Activated T-helper 1 cell treated with anti-CD3 and anti-CD28 coated beads, Interleukin-2, amount 50 U/mL, for 16 hours (primary cell): ENCODE results near the gene CYLD.
A peak's percentile ranks its signal among the peaks of the same experiment; 100 is the strongest.

ENCODE experiments used
- DNase-seq, 2 donors: peaks; one replicate each; pipeline ENCODE4 v3.0.0-alpha.2; 2020; ENCODE audit warnings: low read depth in 1 of 2, low spot score in 1 of 2

Gene CYLD

DNA sequence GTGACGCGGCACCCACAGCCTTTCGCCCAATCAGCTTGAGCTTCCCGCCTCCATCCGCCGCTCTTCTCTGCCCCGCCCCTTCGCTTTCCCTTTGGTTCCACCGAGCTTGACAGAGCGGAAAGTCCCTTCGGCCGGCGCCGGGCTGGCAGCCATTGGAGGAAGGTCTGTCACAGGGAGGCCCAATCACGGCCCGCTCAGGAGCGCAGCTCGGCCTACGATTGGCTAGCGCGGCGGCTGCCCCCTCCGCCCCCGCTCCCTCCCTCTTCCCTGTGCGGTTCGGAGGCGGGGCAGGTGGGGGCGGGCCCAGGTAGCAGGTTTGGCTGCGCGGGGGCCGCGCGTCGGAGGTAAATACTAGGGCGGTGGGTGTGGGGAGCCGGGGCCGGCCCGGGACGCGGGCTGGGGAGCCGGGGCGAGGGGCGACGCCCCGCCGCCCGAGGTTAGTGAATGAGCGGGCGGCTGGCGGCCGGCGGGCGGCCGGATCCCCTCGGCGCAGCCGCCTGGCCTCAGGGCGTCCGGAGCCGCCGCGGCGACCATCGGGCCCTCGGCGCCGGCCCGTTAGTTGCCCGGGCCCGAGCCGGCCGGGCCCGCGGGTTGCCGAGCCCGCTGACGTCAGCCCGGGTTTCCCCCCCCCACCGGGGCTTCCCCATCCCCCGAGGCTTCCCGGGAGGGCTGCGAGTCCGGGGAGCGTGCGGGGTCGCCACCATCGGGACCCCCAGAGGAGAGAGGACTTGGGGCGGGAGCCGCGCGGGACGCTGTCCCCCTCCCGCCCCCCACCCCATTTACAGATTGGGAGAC lies at the start of gene CYLD:
CYLD (plus strand) TSS at position 306 of the 795 bp plus-strand sequence. CDS start 7,613 bp downstream, outside the sequence.
- DNase-seq: peak; percentile 98 to 100

DNA sequence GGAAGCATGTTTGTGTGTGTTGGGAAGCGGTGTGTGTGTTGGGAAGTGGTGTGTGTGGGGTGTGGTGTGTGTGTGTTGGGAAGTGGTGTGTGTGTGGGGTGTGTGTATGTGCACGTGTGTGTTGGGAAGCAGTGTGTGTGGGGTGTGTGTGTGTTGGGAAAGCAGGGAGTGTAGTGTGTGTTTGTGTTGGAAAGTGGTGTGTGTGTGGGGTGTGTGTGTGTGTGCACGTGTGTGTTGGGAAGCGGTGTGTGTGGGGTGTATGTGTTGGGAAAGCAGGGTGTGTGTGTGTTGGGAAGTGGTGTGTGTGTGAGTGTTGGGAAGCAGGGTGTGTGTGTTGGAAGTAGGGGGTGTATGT lies 49.3 kb upstream of the CYLD start:
- DNase-seq: no peak

DNA sequence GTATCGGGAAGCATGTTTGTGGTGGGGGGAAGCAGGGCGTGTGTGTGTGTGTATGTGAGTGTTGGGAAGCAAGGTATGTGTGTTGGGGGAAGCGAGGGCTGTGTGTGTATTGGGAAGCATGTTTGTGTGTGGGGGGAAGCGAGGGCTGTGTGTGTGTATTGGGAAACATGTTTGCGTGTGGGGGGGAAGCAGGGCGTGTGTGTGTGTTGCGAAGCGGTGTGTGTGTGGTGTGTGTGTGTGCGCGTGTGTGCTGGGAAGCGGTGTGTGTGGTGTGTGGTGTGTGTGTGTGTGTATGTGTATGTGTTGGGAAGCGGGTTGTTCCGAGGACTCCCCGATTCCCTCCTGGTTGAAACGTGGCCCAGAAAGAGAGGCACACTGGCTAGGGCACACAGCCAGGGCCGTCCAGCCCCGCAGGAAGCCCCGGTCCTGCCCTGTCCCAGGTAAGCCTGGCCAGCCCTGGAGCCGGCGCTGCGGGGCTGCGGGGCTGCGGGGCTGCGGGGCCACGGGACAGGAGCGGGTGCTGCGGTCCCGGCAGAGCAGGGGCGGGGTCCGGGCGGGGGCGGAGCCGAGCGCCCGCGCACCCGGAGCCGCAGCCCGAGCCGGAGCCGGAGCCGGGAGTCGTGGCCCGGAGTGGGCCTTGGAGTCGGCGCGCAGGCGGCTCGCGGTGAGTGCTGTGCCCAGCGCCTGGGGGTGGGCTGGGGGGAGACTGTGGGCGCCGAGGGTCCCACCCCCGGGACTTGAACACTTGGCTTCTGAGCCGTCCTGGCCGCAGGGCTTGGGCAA lies 48.7 kb upstream of the CYLD start, which contains the start of gene NOD2:
NOD2 (plus strand) TSS at position 608 of the 783 bp plus-strand sequence. CDS start 5,890 bp downstream, outside the sequence.
- DNase-seq: no peak

DNA sequence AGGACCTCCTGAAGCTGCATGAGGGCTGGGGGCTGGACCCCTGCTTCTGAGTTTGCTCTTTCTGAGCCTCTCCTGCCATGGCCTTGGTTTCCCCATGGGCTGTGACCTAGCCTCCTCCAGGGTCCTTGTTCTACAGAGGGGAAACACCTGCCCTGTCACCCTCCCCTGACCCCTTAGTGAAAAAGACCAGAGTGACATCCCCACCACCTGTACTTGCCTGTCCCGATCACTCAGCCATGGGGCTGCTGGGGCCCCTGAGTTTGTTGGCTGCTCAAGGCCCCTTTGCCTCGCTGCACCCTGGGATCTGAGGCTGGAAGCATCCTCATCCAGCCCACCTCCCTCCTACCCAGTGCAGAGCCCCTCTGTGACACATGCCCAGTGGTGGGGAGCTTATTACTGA lies 47.7 kb upstream of the CYLD start:
- DNase-seq: no peak

DNA sequence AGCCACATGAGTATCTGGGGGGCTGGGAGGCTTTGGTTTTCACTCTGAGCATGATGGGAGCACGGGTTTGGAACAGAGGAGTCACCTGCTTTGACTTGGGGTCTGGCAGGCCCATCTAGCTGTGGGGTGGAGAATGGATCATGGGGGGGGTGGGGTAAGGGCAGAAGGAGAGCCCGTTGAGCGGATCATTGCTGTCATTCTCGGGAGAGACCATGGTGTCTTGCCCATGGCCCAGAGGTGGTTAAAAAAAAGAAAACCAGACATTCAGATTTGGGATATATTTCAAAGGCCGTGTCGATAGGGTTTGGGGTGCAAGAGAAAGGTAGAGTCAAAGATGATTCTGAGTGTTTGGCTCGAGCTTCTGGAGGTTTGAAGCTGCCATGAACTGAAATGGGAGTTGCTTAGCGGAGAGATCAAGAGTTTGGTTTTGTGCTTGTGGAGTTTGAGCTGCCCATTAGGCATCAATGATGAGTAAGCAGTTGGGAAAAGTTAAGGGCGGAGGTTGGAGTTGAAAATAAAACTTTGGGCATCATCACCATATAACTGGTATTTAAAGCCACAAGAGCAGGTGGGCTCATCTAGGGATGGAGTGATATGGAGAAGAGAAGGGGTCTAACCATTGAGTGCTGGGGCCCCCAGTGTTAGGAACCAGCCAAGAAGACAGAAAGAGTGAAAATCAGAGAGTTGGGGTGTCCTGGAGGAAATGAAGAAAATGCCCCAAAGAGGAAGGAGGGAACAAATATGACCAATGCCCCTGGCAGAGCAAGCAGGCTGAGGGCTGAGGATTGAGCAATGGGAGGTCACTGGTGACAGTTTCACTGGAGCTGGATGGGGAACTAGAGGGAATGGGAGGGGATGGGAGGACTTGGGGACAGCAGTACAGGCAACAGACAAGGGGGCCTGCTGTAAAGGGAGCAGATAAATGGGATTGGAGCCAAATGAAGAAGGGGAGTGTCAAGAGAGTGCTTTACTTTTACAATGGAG lies 46.6 kb upstream of the CYLD start:
- no peak for DNase-seq

DNA sequence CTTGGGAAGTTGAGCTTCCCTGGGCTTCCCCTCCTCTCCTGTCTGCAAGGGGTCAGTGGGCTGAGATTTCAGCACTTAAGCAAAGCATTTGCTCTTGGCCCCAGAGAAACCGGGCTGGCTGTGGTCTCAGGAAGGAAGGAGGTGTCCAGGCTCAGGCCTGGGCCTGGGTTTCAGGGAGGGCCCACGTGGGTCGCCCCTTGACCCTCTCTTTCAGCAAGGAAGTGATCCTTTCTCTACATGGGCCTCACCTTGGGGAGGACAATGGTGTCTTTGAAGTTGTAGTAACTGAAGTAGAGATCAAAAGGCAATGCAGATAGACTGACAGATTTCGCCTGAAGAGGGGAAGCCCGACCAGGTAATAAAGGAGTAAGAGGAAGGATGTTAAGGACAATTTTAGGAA lies 45.8 kb upstream of the CYLD start:
- DNase-seq: no peak

DNA sequence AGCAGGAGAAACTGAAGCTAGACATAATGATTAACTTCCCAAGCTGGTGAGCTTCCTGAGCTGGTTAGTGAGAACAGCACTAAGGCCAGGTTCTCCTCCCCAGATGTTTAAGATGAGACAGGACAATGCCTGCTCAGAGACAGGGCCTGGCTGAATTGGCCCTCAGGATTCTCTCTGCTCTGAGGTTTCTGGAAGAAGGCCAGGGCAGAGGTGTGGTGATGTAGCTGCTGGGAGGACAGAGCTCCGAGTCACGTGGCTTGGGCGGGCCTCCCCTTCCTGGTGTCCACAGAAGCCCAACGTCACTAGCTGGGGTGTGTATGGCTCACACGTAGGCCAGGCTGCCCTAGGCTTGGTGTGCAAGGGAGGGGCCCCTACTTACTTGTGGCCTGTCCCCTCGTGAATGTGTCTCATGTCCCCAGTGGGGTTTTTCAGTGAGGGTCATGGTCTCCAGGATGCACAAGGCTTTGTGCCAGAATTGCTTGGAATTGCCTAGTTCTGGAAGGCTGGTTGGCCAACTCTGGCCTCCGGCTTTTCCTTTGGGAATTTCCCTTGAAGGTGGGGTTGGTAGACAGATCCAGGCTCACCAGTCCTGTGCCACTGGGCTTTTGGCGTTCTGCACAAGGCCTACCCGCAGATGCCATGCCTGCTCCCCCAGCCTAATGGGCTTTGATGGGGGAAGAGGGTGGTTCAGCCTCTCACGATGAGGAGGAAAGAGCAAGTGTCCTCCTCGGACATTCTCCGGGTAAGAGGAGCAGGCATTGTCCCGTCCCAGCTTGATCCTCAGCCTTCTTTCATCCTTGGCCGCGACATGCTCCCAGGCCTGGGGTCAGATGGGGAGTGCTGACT lies 45.1 kb upstream of the CYLD start:
- DNase-seq: peak in 1 of 2 donors; percentile 42

DNA sequence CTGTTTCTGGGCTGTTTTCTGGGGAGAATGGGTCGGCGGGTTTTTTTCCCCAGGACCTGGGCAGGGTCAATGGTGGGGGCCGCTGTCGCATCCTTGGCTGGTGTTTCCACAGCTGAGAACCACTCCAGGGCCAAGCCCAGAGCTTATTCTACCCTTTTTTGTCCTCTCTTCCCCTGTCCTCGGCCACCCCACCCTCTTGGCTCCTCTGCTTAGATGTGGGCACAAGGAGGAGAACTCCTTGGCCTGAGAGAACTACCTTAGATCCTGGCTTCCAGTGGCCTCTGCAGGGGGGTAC lies 44.5 kb upstream of the CYLD start:
- DNase-seq: no peak

DNA sequence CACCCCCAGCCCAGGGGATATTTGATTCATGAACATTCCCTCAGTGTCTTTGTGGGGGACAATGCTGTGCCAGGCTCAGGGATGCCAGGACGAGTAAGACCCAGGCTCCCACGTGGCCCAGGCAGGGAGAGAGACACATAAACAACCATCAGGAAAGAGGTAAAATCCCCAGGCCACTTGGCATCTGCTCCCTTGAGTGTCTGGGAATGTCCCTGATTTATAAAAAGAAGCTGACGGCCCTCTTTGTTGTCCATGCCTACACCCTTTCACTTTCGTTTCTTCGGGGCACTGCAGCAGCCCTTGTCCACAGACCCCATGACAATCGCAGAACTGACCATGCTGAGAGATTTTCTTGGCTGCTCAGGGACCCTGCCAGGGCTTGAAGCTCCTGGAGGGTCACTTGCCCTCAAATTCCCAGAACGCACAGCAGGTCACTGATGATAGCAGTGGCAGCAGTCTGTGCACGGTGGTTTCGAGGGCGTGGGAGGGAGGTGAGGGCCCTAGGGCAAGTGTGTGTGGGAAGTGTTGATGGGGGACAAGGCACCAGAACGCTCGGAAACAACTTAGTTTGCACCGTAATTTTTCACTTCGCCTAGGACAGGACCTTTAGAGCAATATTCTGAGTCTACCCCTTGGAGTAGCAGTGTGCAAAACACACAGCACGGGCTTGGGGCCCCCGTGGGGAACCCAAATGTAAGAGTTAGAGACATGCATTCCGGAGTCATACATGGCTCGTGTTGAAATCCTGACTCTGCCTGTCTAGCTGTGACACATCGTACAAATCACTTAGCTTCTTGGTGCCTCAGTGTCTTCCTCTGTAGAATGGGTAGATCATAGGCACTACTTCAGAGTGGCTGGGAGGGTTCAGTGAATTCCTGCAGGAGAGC lies 43.8 kb upstream of the CYLD start:
- peak in 1 of 2 donors; percentile 45 for DNase-seq

DNA sequence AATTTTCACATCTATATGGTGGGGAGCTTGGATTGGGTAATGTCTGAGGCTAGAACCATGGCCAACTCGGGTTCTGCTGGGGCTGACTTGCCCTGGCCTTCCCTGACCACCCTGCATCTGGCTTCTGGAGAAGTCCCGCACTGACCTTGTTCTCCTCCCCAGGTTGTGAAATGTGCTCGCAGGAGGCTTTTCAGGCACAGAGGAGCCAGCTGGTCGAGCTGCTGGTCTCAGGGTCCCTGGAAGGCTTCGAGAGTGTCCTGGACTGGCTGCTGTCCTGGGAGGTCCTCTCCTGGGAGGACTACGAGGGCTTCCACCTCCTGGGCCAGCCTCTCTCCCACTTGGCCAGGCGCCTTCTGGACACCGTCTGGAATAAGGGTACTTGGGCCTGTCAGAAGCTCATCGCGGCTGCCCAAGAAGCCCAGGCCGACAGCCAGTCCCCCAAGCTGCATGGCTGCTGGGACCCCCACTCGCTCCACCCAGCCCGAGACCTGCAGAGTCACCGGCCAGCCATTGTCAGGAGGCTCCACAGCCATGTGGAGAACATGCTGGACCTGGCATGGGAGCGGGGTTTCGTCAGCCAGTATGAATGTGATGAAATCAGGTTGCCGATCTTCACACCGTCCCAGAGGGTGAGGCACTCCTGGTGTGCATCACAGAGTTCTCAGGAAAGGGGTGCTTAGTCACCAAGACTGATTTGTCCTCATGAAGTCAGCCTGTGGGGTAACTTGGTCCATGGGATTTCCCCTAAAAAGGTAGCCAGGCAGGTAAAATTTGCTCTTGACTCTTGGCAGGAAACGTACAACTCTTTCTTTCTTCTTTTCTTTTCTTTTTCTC lies 42.3 kb upstream of the CYLD start:
- DNase-seq: peak in 1 of 2 donors; percentile 53

DNA sequence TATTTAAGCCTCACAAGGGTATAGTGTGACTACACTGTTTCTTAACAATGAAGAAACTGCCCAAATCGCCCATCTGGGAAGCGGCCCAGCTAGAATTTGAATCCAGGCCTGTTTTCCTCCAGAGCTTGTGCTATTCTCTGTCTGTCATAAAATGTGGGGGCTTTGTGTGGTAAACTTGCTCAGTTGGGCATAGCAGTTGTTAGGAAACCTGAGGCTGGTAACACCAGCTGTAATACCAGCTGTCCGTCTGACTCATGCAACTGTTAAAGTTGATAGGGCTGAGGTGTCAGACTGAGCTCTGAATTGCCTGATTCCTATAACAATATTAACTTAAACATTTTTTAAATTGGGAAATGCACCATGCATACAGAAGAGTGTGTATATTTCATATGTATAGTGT lies 39.2 kb upstream of the CYLD start:
- DNase-seq: no peak

DNA sequence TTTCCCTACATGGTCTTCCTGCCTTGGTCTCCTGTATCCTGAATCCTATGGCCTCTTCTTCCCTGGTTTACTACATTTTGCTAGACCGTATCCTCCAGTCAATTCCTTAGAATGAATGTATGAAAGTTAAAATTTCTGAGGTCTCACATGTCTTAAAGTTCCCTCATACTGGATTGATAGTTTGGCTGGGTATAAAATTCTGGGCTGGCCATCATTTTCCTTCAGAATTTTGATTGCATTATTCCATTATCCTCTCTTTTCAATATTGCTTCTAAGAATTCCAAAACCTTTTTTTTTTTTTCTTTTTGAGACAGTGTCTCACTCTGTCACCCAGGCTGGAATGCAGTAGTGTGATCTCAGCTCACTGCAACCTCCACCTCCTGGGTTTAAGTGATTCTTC lies 37.6 kb upstream of the CYLD start:
- no peak for DNase-seq

DNA sequence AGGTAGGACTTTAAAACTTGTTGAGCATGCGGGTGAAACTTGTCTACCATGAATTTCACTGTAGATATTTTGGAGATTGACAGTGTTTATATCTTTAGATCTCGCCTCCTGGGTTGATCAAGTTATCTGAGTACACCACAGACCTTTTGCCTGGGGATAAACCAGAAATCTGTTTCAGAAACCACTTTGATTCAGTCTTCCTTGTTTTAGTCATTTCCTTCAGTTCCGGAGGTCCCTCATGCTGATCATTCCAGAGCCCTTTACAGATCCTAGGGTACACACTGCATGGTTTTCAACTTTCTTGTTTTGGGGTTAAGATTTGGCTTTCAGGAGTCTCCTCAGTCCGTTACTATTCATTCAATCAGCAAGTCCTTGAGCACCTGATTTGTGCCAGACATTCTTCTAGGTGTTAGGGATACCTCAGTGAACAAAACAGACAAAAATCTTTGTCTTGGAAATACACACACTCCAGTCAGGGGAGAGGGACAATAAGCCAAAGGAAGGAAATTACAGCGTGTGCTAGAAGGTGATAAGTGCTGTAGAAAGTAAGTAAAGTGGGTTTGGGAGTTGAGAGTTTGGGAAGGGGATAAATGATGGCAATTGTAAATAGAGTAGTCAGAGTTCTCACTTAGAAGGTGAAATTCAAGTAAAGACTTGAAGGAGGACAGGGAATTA lies 36.3 kb upstream of the CYLD start:
- no peak for DNase-seq

DNA sequence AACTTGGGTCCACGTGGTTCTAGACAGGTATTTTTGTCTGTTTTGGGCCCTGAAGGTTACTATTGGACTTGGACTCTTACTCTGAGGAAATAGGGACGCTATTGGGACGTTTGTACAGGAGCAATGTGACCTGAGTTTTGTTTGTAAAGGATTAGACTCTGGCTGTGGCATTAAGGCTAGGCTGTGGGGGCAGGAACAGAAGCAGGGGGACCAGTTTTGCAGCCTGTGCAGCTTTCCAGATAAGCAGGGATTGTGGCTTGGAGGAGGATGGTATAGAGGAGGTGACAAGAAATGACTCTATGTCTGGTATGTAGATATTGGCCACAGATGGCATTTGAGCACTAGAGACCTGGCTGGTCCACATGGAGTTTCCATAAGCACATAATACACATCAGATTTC lies 35.6 kb upstream of the CYLD start:
- no peak for DNase-seq

DNA sequence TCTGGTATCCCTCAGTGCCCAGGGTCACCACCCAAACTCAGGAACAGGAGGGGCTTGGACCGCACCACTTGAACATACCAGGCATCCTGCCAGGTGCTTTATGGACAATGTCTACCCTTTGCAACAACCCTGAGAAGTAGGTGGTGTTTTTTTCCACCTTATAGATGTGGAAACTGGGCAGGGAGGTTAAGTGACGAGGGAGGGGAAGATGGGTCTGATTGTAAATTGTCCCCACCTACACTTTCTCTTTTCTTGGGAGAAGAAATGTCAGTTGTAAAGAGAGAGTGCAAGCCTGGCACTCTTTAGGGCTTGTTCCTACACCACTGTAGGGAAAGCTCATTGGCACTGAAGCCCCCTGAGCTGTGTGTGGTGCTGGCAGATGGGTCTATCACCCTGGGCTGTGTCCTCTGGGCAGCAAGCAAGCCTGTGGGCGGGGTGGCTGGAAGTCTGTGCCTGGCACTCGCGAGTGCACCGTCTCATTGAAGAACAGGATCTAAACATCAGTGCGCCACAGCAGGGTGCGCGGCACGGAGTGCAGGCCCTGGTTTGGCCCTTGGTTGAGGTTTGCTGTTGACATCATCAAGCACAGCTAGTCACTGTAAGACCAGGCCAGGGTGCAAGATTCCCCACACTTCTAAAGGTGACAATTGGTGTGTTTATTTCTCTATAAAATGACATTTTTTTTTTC lies 33.4 kb upstream of the CYLD start:
- no peak for DNase-seq

DNA sequence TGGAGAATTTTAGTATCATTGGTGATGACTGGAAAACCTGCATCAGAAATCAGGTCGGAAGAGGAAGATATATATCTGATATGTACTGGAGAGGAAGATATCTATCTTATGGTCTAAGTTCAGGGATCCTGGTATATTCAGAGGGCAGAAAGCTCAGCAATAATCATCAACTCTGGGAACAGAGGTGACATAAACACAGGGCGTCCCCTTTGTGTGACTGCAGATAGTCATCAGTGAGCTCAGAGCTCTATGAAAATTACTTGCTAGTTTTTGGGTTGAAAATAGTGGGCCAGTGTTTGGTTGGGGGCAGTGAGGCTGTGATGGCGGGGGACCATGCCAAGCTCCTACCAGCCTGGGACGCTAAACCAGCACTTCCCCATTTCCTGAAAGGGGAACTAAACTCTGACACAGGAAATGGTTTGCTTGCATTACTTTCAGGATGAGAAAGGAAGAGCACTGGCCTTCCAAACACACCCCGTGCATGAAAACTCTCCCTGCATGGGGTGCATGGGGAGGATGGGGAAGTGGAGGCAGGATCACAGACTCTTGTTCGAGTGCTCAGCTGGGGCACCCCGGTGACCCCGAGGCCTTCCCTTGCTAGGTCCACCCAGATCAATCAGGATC lies 32.7 kb upstream of the CYLD start:
- no peak for DNase-seq

DNA sequence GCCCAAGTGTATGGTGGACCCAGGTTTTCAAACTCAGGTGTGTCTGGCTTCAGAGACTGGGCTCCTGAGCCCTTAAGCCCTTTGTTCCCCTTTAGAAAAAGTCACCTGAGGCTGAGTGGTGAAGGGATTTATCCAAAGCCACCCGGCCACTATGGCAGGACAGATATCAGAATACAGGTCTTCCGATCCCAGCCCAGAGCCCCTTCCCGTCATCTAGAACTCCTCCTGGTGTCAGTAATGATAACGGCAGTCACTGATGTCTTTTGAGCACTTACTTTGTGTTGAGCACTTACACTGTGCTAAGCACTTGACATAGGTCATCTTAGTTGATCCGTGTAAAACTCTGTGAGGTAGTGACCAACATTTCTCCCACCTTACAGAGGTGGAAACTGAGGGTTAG lies 31.9 kb upstream of the CYLD start:
- no peak for DNase-seq
